K562 (cell line): ENCODE results near the gene AKT2. TPM values are rescaled to one million over a fixed set of nuclear protein-coding genes. Genes with fewer than 3 reads are reported as not detected.

Source experiments
- E2F3 ChIP-seq: fragments of 250-450 bp; sonication (Bioruptor Pico); IDR thresholded peaks from 2 replicates; pipeline ENCODE4 v1.4.0; 2020; ENCODE audit warnings: mild to moderate bottlenecking
- FOSL1 ChIP-seq: fragments of 200-800 bp; sonication (Bioruptor generic); conservative IDR thresholded peaks from 2 replicates; pipeline ENCODE4 v1.6.1; 2016; ENCODE audit warnings: missing genetic modification characterization, missing compliant biosample characterization
- MED1 ChIP-seq: sonication (generic); formaldehyde crosslinking; IDR thresholded peaks from 2 replicates; pipeline ENCODE4 v1.8.1; 2023; ENCODE audit warnings: missing genetic modification reagents, borderline replicate concordance
- SREBF2 ChIP-seq: sonication (generic); formaldehyde crosslinking; IDR thresholded peaks from 2 replicates; pipeline ENCODE4 v1.4.0; 2020; ENCODE audit warnings: mild to moderate bottlenecking, missing genetic modification reagents
- SRSF3 ChIP-seq: fragments of 200-400 bp; formaldehyde crosslinking; IDR thresholded peaks from 2 replicates; pipeline ENCODE4 v1.6.1; 2016; ENCODE audit warnings: mild to moderate bottlenecking, low read length, moderate library complexity; ENCODE audit not compliant: insufficient read depth
- TCF3 ChIP-seq: sonication (generic); formaldehyde crosslinking; IDR thresholded peaks from 2 replicates; pipeline ENCODE4 v1.4.0; 2020; ENCODE audit warnings: mild to moderate bottlenecking, missing genetic modification reagents
- THAP12 ChIP-seq: fragments of 250-450 bp; sonication (Bioruptor Pico); IDR thresholded peaks from 2 replicates; pipeline ENCODE4 v1.9.0; 2021; ENCODE audit warnings: mild to moderate bottlenecking, inconsistent platforms
- ZEB2 ChIP-seq: fragments of 450-650 bp; IDR thresholded peaks from 2 replicates; pipeline ENCODE4 v1.6.1; 2016
- ZNF583 ChIP-seq: fragments of 250-450 bp; sonication (Bioruptor Pico); IDR thresholded peaks from 2 replicates; pipeline ENCODE4 v1.4.0; 2020
- ZNF780A ChIP-seq: fragments of 250-450 bp; sonication (Bioruptor Pico); IDR thresholded peaks from 2 replicates; pipeline ENCODE4 v1.5.0; 2021; ENCODE audit warnings: mild to moderate bottlenecking
- polyA plus RNA-seq, 8 experiments: library from polyadenylated mRNA; depleted of rRNA in 4 of 8; stranded (reverse) in 5 of 8; unstranded in 3 of 8; fragments of >200 nt; fragmentation: Nextera tagmentation in 2 of 8; fragmentation: Illumina TruSeq in 1 of 8; extraction: Ambion mirVana in 2 of 8; extraction: Trizol in 1 of 8; gene quantifications; 2 replicates each; pipeline versions ENCODE4 v1.2.1 to v1.2.3, GENCODE V29; 2011 to 2014; ENCODE audit warnings: inconsistent platforms in 1 of 8, missing spikeins in 1 of 8
- total RNA-seq, 7 experiments: library from RNA; depleted of rRNA in 6 of 7; stranded (reverse); fragments of >200 nt in 6 of 7; fragmentation: Illumina TruSeq in 2 of 7; extraction: Trizol in 2 of 7; gene quantifications; 2 replicates each; pipeline versions ENCODE4 v1.2.1 to v1.2.3, GENCODE V29; 2011 to 2021; ENCODE audit warnings: low replicate concordance in 1 of 7
- TF ChIP-seq, protein P1 (sequence below), 2 experiments: fragments of 450-650 bp; IDR thresholded peaks; 2 replicates each; pipeline ENCODE4 v1.6.1; 2016; ENCODE audit warnings: mild to moderate bottlenecking in 2 of 2, borderline replicate concordance in 1 of 2, low read depth in 1 of 2, moderate library complexity in 1 of 2
- TF ChIP-seq, protein P2 (sequence below): sonication (generic); formaldehyde crosslinking; IDR thresholded peaks from 2 replicates; pipeline ENCODE4 v1.8.0; 2022; ENCODE audit warnings: missing genetic modification reagents, mild to moderate bottlenecking, borderline replicate concordance

AKT2 gene
- total and polyA plus RNA-seq, 9 of the 15 experiments (the other 6 are each of a cell fraction or from before 2014, with no cell fraction given) = 1.1 to 132 (median 67.7) TPM

DNA sequence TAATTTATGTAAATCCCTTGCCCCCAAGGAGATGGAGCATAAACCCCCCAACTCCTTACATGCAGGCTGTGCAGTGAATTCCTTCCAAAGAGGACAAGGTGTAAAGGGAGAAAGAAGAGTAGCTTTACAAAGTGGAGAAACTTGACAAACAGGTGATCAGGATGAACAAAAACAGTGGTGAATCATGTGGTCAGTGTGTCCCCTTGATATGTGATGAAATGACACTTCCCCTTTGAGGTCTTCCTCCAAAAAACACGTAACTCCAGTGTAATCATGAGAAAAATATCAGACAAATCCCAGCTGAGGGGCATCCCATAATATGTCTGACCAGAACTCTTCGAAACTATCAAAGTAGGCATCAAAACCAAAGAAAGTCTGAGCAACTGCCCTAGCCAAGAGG is 29.5 kb upstream of the AKT2 start (continued):
- TF ChIP-seq, protein P1, sequence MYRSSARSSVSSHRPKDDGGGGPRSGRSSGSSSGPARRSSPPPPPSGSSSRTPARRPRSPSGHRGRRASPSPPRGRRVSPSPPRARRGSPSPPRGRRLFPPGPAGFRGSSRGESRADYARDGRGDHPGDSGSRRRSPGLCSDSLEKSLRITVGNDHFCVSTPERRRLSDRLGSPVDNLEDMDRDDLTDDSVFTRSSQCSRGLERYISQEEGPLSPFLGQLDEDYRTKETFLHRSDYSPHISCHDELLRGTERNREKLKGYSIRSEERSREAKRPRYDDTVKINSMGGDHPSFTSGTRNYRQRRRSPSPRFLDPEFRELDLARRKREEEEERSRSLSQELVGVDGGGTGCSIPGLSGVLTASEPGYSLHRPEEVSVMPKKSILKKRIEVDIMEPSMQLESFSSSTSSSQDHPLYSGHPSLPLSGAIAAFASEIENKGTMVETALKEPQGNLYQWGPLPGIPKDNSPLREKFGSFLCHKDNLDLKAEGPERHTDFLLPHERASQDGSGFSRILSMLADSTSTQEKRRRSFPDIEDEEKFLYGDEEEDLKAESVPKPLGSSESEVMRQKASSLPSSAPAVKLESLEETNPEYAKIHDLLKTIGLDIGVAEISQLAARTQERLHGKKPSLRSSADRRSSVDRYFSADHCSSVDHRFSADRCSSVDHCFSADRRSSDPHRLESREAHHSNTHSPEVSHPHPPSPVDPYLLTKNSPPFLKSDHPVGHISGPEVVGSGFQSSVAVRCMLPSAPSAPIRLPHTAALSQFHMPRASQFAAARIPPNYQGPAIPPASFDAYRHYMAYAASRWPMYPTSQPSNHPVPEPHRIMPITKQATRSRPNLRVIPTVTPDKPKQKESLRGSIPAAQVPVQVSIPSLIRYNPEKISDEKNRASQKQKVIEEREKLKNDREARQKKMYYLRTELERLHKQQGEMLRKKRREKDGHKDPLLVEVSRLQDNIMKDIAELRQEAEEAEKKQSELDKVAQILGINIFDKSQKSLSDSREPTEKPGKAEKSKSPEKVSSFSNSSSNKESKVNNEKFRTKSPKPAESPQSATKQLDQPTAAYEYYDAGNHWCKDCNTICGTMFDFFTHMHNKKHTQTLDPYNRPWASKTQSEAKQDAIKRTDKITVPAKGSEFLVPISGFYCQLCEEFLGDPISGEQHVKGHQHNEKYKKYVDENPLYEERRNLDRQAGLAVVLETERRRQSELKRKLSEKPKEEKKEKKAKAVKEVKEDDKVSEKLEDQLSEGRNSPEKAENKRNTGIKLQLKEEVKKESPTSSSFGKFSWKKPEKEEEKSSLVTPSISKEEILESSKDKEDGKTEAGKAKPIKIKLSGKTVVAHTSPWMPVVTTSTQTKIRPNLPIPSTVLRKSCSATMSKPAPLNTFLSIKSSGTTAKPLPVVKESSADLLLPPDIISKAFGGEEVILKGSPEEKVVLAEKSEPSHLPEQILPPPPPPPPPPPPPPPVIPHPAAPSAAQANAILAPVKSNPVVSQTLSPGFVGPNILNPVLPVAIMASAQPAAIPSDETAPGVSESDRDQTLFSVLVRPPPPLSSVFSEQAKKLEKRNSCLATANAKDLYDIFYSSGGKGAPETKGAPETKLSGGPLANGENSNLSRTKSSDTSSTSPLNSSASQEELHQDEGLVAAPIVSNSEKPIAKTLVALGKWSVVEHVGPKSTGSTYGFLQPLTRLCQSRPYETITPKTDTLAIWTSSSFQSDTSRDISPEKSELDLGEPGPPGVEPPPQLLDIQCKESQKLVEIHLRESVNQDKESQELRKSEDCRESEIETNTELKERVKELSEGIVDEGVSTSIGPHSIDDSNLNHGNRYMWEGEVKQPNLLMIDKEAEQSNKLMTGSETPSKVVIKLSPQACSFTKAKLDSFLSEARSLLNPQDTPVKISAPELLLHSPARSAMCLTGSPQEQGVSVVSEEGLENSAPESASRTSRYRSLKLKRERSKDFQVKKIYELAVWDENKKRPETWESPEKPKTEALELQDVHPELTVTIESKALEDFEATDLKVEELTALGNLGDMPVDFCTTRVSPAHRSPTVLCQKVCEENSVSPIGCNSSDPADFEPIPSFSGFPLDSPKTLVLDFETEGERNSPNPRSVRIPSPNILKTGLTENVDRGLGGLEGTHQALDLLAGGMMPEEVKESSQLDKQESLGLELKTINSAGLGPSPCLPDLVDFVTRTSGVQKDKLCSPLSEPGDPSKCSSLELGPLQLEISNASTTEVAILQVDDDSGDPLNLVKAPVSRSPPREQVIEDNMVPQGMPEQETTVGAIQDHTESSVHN (IDR thresholded peaks at IDR 0.05; ENCODE audit: borderline replicate concordance in 1 of 2, low read depth in 1 of 2) = 0 out of 4 replicates have a peak, but pooled peaks of 1 of the 2 experiments have one; percentile 36
- TF ChIP-seq MED1 (CRISPR knock-in tag) (no peak), SREBF2 (no peak), ZNF583 (CRISPR knock-in tag) (no peak), SRSF3 (no peak), THAP12 (CRISPR knock-in tag) (no peak), ZEB2 (0 out of 2 replicates have a peak, but pooled peaks have one; percentile 22), E2F3 (no peak), TCF3 (CRISPR knock-in tag) (no peak), FOSL1 (0 out of 2 replicates have a peak, but pooled peaks have one; percentile 14), ZNF780A (CRISPR knock-in tag) (no peak)
- TF ChIP-seq, protein P2, sequence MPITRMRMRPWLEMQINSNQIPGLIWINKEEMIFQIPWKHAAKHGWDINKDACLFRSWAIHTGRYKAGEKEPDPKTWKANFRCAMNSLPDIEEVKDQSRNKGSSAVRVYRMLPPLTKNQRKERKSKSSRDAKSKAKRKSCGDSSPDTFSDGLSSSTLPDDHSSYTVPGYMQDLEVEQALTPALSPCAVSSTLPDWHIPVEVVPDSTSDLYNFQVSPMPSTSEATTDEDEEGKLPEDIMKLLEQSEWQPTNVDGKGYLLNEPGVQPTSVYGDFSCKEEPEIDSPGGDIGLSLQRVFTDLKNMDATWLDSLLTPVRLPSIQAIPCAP (CRISPR knock-in tag) = no peak
- TF ChIP-seq, all 486 proteins: peak for 6
